Panc1 (cell line): ENCODE results near the gene SIGLEC5. TPM values are rescaled to one million over a fixed set of nuclear protein-coding genes. Genes with fewer than 3 reads are reported as not detected.

ENCODE experiments used
- ATAC-seq: fragments of 200-7000 bp; cut with Tn5 transposase; 2 replicates; pipeline ENCODE4 v1.9.1; 2020; ENCODE audit warnings: mild to moderate bottlenecking, moderate library complexity
- BruUV-seq: library from RNA; stranded (reverse); fragments of 400-500 nt; replicated peaks from 2 replicates; lab custom pipeline; 2021; lab: Mats Ljungman, UMichigan
- CTCF ChIA-PET: fragments of 300-600 bp; sonication (Branson Sonifier 250); formaldehyde crosslinking; loops from one replicate; lab custom pipeline; 2022; ENCODE audit warnings: antibody characterized with exemption; lab: Charles Lee
- POLR2A ChIA-PET: fragments of 300-600 bp; sonication (Branson Sonifier 250); formaldehyde crosslinking; loops from one replicate; lab custom pipeline; 2022; ENCODE audit warnings: antibody characterized with exemption; lab: Charles Lee
- DNase-seq: peaks from one replicate; pipeline ENCODE4 v3.0.0-alpha.2; 2010; ENCODE audit warnings: low read depth, low spot score
- H3K27ac ChIP-seq: 2 replicates; pipeline ENCODE4 v1.5.1; 2011; ENCODE audit warnings: mild to moderate bottlenecking, low read length, inconsistent platforms
- H3K27me3 ChIP-seq: fragments of 200-500 bp; sonication (Bioruptor generic); 2 replicates; pipeline ENCODE4 v1.6.0; 2014; ENCODE audit warnings: low read length, inconsistent platforms; ENCODE audit not compliant: control insufficient read depth, insufficient read depth
- H3K36me3 ChIP-seq: fragments of 200-500 bp; sonication (Bioruptor generic); 2 replicates; pipeline ENCODE4 v1.5.1; 2014; ENCODE audit warnings: inconsistent platforms, mild to moderate bottlenecking, low read length, moderate library complexity; ENCODE audit not compliant: control insufficient read depth, insufficient read depth
- H3K4me1 ChIP-seq: 2 replicates; pipeline ENCODE4 v1.5.1; 2011; ENCODE audit warnings: inconsistent platforms, mild to moderate bottlenecking, low read length, moderate library complexity; ENCODE audit not compliant: control insufficient read depth, insufficient read depth
- H3K4me3 ChIP-seq, 2 experiments: 2 replicates each; pipeline ENCODE4 v1.5.1; 2011 to 2012; ENCODE audit warnings: low read depth in 2 of 2, low read length in 2 of 2, mild to moderate bottlenecking in 2 of 2, inconsistent platforms in 1 of 2, moderate library complexity in 1 of 2
- H3K9me3 ChIP-seq: fragments of 200-500 bp; sonication (Bioruptor generic); 2 replicates; pipeline ENCODE4 v1.5.1; 2014; ENCODE audit warnings: low read depth, mild to moderate bottlenecking, inconsistent platforms, low read length, moderate library complexity; ENCODE audit not compliant: control insufficient read depth, insufficient read depth
- CTCF ChIP-seq: fragments of 450-650 bp; IDR thresholded peaks from 2 replicates; pipeline ENCODE4 v1.5.1; 2017; ENCODE audit warnings: mild to moderate bottlenecking
- POLR2AphosphoS5 ChIP-seq: IDR thresholded peaks from 2 replicates; pipeline ENCODE4 v1.6.1; 2012; ENCODE audit warnings: mild to moderate bottlenecking, low read depth, low read length, moderate library complexity
- SIN3A ChIP-seq: IDR thresholded peaks from 2 replicates; pipeline ENCODE4 v1.6.1; 2012; ENCODE audit warnings: low read depth, mild to moderate bottlenecking, low read length, moderate library complexity, borderline replicate concordance; ENCODE audit not compliant: insufficient read depth
- TCF7L2 ChIP-seq: IDR thresholded peaks from 2 replicates; pipeline ENCODE4 v1.6.1; 2011; ENCODE audit warnings: mild to moderate bottlenecking, low read depth, low read length, inconsistent platforms
- in situ Hi-C: cut with HindIII; loops from 2 replicates; pipeline ENCODE4 v1.10.0; 2016; ENCODE audit warnings: low sequenced_read_pairs, low pct_unique_long_range_greater_than_20kb
- intact Hi-C: fragments of 100-400 bp; cut with micrococcal nuclease; formaldehyde crosslinking; loops from one replicate; pipeline ENCODE4 v1.10.0; 2022; ENCODE audit not compliant: unreplicated experiment
- total RNA-seq: library from RNA; stranded (reverse); gene quantifications from one replicate; pipeline ENCODE4 v1.2.1, GENCODE V29; 2021; ENCODE audit not compliant: unreplicated experiment
- TF ChIP-seq, protein P1 (sequence below), 2 experiments: IDR thresholded peaks; 2 replicates each; pipeline ENCODE4 v1.6.1; 2011 to 2012; ENCODE audit warnings: low read depth in 2 of 2, control low read depth in 1 of 2, low read length in 1 of 2, mild to moderate bottlenecking in 1 of 2, moderate library complexity in 1 of 2; ENCODE audit not compliant: insufficient read depth in 1 of 2

SIGLEC5 gene
- total RNA-seq, 1 experiment from 2014 or later = not detected

- in situ Hi-C loops = no loop called here
- H3K27me3 ChIP-seq = peaks cover 10% of the 10 kb centered on the region
- no peak overlapping the region for H3K27ac ChIP-seq
- ATAC-seq (no peak), DNase-seq (no peak)
- POLR2A ChIA-PET = no interaction called here
- BruUV-seq = no TSS peak
- TF ChIP-seq SIN3A = no peak
- TF ChIP-seq POLR2AphosphoS5 = no peak
- no peak for TF ChIP-seq CTCF
- TF ChIP-seq, protein P1, sequence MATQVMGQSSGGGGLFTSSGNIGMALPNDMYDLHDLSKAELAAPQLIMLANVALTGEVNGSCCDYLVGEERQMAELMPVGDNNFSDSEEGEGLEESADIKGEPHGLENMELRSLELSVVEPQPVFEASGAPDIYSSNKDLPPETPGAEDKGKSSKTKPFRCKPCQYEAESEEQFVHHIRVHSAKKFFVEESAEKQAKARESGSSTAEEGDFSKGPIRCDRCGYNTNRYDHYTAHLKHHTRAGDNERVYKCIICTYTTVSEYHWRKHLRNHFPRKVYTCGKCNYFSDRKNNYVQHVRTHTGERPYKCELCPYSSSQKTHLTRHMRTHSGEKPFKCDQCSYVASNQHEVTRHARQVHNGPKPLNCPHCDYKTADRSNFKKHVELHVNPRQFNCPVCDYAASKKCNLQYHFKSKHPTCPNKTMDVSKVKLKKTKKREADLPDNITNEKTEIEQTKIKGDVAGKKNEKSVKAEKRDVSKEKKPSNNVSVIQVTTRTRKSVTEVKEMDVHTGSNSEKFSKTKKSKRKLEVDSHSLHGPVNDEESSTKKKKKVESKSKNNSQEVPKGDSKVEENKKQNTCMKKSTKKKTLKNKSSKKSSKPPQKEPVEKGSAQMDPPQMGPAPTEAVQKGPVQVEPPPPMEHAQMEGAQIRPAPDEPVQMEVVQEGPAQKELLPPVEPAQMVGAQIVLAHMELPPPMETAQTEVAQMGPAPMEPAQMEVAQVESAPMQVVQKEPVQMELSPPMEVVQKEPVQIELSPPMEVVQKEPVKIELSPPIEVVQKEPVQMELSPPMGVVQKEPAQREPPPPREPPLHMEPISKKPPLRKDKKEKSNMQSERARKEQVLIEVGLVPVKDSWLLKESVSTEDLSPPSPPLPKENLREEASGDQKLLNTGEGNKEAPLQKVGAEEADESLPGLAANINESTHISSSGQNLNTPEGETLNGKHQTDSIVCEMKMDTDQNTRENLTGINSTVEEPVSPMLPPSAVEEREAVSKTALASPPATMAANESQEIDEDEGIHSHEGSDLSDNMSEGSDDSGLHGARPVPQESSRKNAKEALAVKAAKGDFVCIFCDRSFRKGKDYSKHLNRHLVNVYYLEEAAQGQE (IDR thresholded peaks at IDR 0.05; ENCODE audit: insufficient read depth in 1 of 2, low read depth in 2 of 2, low read length in 1 of 2) = no peak
- TF ChIP-seq TCF7L2 = no peak
- CTCF ChIA-PET = no interaction called here
- no peaks in the 10 kb centered on the region for H3K4me1 ChIP-seq
- intact Hi-C loops = no loop called here
- no peaks in the 10 kb centered on the region for H3K36me3 ChIP-seq
- H3K9me3 ChIP-seq = no peaks in the 10 kb centered on the region
- no peak overlapping the region for H3K4me3 ChIP-seq
Observed at GRCh38 chr19:51639916-51640315, 9.7 kb upstream of the SIGLEC5 start.

- TF ChIP-seq CTCF = peak; percentile 66
- TF ChIP-seq TCF7L2 = no peak
- Histone ChIP-seq H3K4me1 (no peaks in the 10 kb centered on the region), H3K27me3 (peaks cover 10% of the 10 kb centered on the region), H3K9me3 (no peaks in the 10 kb centered on the region), H3K27ac (no peak overlapping the region), H3K36me3 (no peaks in the 10 kb centered on the region), H3K4me3 (no peak overlapping the region)
- BruUV-seq = no TSS peak
- POLR2A ChIA-PET = no interaction called here
- CTCF ChIA-PET = interaction anchor here (1.1 kb wide), 1 partner anchor 20 kb away, joined by 3 read pairs; no protein-coding TSS in a partner anchor
- DNase-seq = no peak
- intact Hi-C loops = no loop called here
- in situ Hi-C loops = no loop called here
- no peak for ATAC-seq
Observed at GRCh38 chr19:51637362-51637978, 7.3 kb upstream of the SIGLEC5 start.
